Cardiac septum (tissue), 1 donor: Measurements from ENCODE around the gene PDF. TPM values are rescaled to one million over a fixed set of nuclear protein-coding genes. Genes with fewer than 3 reads are reported as not detected.
"Not testable (repeated sequence)": the region's sequence is repeated elsewhere in the genome, so short reads cannot be mapped to it uniquely, and the experiment has no call there.

Experiments used
- DNase-seq: peaks from one replicate; pipeline ENCODE4 v3.0.0-alpha.2; 2020; ENCODE audit warnings: low spot score
- intact Hi-C: fragments of 100-400 bp; cut with DNase I; formaldehyde crosslinking; loops from one replicate; pipeline ENCODE4 v1.14.0; 2022
- total RNA-seq: library from RNA; stranded (reverse); fragmentation: NEBNext Ultra II Directional; extraction: Animal tissue kit (Norgen Biotek cat#: 25700); gene quantifications from one replicate; pipeline ENCODE4 v1.2.1, GENCODE V29; 2021
- donor health status: DM: no; HTN: no; CAD: no.

The PDF gene
- total RNA-seq, 1 donor from 2014 or later, result 5.7 TPM

DNA sequence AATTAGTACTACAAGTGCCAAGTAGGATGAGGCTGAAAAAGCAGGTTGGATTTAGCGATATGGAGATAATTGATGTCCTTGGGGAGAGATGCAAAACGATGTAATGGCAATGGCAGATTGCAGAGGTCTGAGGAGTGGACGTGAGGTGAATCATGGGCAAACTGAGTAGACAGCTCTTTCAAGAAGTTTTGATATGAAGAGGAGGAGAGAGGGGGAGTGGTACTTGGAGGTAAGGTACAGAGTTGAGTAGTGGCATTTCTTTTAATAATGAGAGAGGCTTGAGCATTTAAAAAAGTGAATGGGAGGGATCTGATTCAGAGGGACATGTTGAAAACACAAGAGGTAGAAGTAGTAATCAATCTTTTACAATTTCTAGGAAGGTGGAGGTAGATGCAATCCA, 37.0 kb downstream of the PDF start:
- DNase-seq, result no peak
- intact Hi-C loops, result no loop called here

DNA sequence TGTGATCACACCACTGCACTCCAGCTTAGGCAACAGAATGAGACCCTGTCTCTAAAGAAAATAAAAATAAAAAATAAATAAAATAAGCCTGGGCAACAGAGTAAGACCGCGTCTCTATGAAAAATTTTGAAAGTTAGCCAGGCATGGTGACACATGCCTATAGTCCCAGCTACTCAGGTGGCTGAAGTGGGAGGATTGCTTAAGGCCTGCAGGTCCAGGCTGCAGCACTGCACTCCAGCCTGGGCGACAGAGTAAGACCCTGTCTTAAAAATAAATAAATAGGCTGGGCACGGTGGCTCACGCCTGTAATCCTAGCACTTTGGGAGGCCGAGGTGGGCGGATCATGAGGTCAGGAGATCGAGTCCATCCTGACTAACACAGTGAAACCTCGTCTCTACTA, 38.7 kb downstream of the PDF start:
- intact Hi-C loops, DNase-seq: not testable (repeated sequence)

DNA sequence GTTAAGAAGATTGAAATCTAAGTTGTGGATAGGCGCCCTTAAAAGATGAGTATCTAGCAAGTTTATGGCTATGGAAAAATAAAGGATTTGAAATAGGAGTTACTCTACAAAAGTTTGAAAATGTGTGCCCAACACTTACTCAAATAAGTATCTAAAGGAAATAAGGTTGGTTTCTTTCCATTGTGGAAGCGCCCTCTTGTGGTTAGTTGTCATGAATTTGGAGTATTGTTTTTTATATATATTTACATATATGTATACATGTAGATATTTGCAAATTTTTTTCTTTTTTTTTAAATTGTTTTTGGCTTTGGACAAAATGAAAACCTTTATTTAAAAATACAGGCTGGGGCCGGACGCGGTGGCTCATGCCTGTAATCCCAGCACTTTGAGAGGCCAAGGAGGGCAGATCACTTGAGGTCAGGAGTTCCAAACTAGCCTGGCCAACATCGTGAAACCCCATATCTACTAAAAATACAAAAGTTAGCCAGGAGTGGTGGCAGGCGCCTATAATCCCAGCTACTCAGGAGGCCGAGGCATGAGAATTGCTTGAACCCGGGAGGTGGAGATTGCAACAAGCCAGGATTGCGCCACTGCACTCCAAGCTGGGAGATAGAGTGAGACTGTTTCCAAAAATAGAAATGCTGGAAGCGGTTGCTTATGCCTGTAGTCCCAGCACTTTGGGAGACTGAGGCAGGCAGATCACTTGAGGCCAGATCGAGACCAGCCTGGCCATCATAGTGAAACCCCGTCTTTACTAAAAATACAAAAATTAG, 43.3 kb downstream of the PDF start:
- intact Hi-C loops, result loop anchor here (1.0 kb wide), 1 partner anchor 137 kb away; no protein-coding TSS in a partner anchor
- DNase-seq, result no peak

DNA sequence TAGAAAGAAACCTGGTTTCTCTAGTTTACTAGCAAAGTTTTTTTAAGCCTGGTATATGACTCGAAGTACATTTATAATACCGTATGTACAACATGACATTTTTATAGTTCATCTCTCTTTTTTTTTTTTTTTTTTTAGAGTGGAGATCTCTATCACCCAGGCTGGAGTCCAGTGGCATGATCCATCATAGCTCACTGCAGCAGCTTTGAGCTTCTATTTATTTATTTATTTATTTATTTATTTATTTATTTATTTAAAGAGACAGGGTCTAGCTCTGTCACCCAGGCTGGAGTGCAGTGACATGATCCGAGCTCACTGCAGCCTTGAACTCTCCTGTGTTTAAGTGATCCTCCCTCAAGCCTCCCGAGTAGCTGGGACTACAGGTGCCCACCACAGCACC, 45.1 kb downstream of the PDF start:
- intact Hi-C loops, result no loop called here
- no peak for DNase-seq

DNA sequence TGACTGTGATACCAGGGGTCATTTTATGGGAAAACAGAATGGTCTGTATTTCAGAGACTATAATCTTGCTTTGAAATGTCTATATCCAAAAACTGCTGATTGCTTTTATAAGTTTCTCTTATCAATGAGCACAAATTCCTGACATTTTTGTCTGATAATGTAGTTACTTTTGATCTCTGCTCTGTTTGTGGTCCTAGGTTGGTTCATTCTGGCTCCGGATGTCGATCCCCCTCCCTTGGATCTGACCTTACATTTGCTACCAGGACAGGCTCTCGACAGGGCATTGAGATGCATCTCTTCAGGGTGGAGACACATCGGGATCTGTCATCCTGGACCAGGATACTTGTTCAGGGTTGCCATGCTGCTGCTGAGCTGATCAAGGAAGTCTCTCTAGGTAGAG, 46.5 kb downstream of the PDF start:
- DNase-seq, result no peak
- intact Hi-C loops, result no loop called here

DNA sequence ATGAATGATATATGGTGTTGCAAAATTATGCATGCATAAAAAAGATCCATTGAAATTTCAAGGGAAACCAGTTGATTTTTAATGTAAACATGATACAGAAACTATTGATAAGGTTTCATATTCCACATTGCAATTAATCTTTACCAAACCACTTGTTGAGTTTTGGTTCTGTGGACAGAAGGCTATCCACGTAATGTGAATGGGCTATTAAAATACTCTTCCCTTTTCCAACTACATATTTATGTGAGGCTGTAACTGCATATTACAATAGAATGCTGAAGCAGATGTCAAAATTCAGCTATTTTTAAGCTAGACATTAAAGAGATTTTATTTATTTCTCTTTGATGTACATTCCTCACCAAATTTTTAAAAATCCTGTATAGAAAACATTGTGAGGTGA, 53.0 kb downstream of the PDF start:
- intact Hi-C loops, result no loop called here
- no peak for DNase-seq

Other genes starting within 250 kb of the PDF start
- gene HAS3, start 224.9 kb downstream of the PDF start, total RNA-seq, result 0.38 TPM
- 43.2 TPM for gene CHTF8, start 198.0 kb downstream of the PDF start, total RNA-seq
- 25.6 TPM for gene UTP4, start 197.9 kb downstream of the PDF start, total RNA-seq
- 13.0 TPM for gene SNTB2, start 143.4 kb downstream of the PDF start, total RNA-seq
- gene VPS4A, start 19.2 kb downstream of the PDF start, total RNA-seq, result 27.1 TPM
- gene COG8, start 9.0 kb upstream of the PDF start, total RNA-seq, result 21.6 TPM
- 10.6 TPM for gene NIP7, start 9.2 kb upstream of the PDF start, total RNA-seq
- gene TMED6, start 21.2 kb upstream of the PDF start, total RNA-seq, result 0.38 TPM
- 27.9 TPM for gene TERF2, start 55.4 kb upstream of the PDF start, total RNA-seq
- 53.2 TPM for gene CYB5B, start 94.0 kb upstream of the PDF start, total RNA-seq
- 28.5 TPM for gene NFAT5, start 235.4 kb upstream of the PDF start, total RNA-seq